HEK293 (cell line): ENCODE data around the gene HDAC7.

ENCODE experiments used
- CTCF ChIA-PET: fragments of 350-600 bp; formaldehyde crosslinking; extraction: SDS; loops from one replicate; lab custom pipeline; 2021; ENCODE audit warnings: antibody characterized with exemption; lab: Yijun Ruan, JAX
- POLR2A ChIA-PET: fragments of 300-600 bp; formaldehyde crosslinking; extraction: SDS; loops from one replicate; lab custom pipeline; 2020; ENCODE audit warnings: antibody characterized with exemption, inconsistent platforms; lab: Yijun Ruan, JAX
- H3K27ac ChIP-seq: fragments of 200-500 bp; sonication (Bioruptor generic); 2 replicates; pipeline ENCODE4 v1.5.1; 2014; ENCODE audit warnings: low read depth, low read length, control low read depth, inconsistent platforms; ENCODE audit errors: extremely low read depth
- H3K36me3 ChIP-seq, 2 experiments: fragments of 200-500 bp in 1 of 2; sonication (Bioruptor generic) in 1 of 2; 1 replicate in 1 of 2; 2 replicates in 1 of 2; pipeline ENCODE4 v1.5.1; 2014 to 2017; ENCODE audit warnings: inconsistent platforms in 2 of 2, low read length in 2 of 2; ENCODE audit not compliant: control insufficient read depth in 2 of 2, insufficient read depth in 1 of 2
- H3K4me1 ChIP-seq: fragments of 200-500 bp; sonication (Bioruptor generic); 2 replicates; pipeline ENCODE4 v1.5.1; 2014; ENCODE audit warnings: mild to moderate bottlenecking, low read length, inconsistent platforms; ENCODE audit not compliant: control insufficient read depth, insufficient read depth
- H3K4me3 ChIP-seq: 2 replicates; pipeline ENCODE4 v1.5.1; 2011; ENCODE audit warnings: low read depth, mild to moderate bottlenecking, control low read depth, low read length, moderate library complexity
- H3K9me3 ChIP-seq: fragments of 200-500 bp; sonication (Bioruptor generic); 2 replicates; pipeline ENCODE4 v1.5.1; 2014; ENCODE audit warnings: low read depth, low read length, inconsistent platforms; ENCODE audit not compliant: control insufficient read depth, insufficient read depth
- CTCF ChIP-seq: fragments of 450-650 bp; formaldehyde crosslinking; IDR thresholded peaks from 2 replicates; pipeline ENCODE4 v1.5.1; 2016; ENCODE audit warnings: missing biosample characterization, missing genetic modification characterization
- ZNF324 ChIP-seq: fragments of 450-650 bp; formaldehyde crosslinking; IDR thresholded peaks from 2 replicates; pipeline ENCODE4 v1.5.1; 2016; ENCODE audit warnings: missing biosample characterization, missing genetic modification characterization
- ZNF518A ChIP-seq: fragments of 450-650 bp; formaldehyde crosslinking; conservative IDR thresholded peaks from 2 replicates; pipeline ENCODE4 v1.5.1; 2016; ENCODE audit warnings: low read depth, missing biosample characterization, missing genetic modification characterization
- ZNF692 ChIP-seq: fragments of 450-650 bp; formaldehyde crosslinking; IDR thresholded peaks from 2 replicates; pipeline ENCODE4 v1.5.1; 2016; ENCODE audit warnings: missing biosample characterization, missing genetic modification characterization
- ZNF747 ChIP-seq: fragments of 450-650 bp; formaldehyde crosslinking; IDR thresholded peaks from 2 replicates; pipeline ENCODE4 v1.5.1; 2016; ENCODE audit warnings: missing biosample characterization, missing genetic modification characterization
- ZNF768 ChIP-seq: fragments of 450-650 bp; formaldehyde crosslinking; IDR thresholded peaks from 2 replicates; pipeline ENCODE4 v1.5.1; 2018; ENCODE audit warnings: missing biosample characterization, mild to moderate bottlenecking, missing genetic modification characterization
- ZNF777 ChIP-seq: fragments of 450-650 bp; formaldehyde crosslinking; IDR thresholded peaks from 2 replicates; pipeline ENCODE4 v1.5.1; 2017; ENCODE audit warnings: missing biosample characterization, missing genetic modification characterization, borderline replicate concordance
- ZSCAN16 ChIP-seq: fragments of 450-650 bp; formaldehyde crosslinking; IDR thresholded peaks from 2 replicates; pipeline ENCODE4 v1.5.1; 2016; ENCODE audit warnings: missing biosample characterization, missing genetic modification characterization
- ZSCAN18 ChIP-seq: fragments of 450-650 bp; formaldehyde crosslinking; IDR thresholded peaks from 2 replicates; pipeline ENCODE4 v1.5.1; 2016; ENCODE audit warnings: missing biosample characterization, missing genetic modification characterization

Gene HDAC7

GRCh38 chr12:47787596-47788319, 31.9 kb downstream of the HDAC7 start:
- Histone ChIP-seq H3K4me1 (no peaks in the 10 kb centered on the region), H3K9me3 (no peaks in the 10 kb centered on the region), H3K36me3 (peaks cover 1 to 95% of the 10 kb centered on the region in 2 experiments; a peak in 2 of 3 replicates), H3K4me3 (no peak overlapping the region), H3K27ac (no peak overlapping the region)
- ChIA-PET POLR2A (no interaction called here), CTCF (interaction anchor here (0.9 to 10.6 kb wide), 5 partner anchors 20 to 51 kb away, joined by 3 to 112 read pairs (median 4); no protein-coding TSS in a partner anchor)
- no peak for TF ChIP-seq ZNF324 (tag by site-specific recombination)
- TF ChIP-seq ZNF768 (tag by site-specific recombination): peak; percentile 69; the same call in 1 of the 2 replicates
- no peak for TF ChIP-seq ZNF777 (tag by site-specific recombination)
- no peak for TF ChIP-seq ZNF692 (tag by site-specific recombination)
- no peak for TF ChIP-seq ZNF747 (tag by site-specific recombination)

- ChIA-PET POLR2A (no interaction called here), CTCF (interaction anchor here (0.6 to 10.6 kb wide), 6 partner anchors 26 to 69 kb away, joined by 3 to 112 read pairs (median 3); no protein-coding TSS in a partner anchor)
- Histone ChIP-seq H3K36me3 (peaks cover 3 to 96% of the 10 kb centered on the region in 2 experiments; a peak in 2 of 3 replicates), H3K4me3 (no peak overlapping the region), H3K9me3 (no peaks in the 10 kb centered on the region), H3K4me1 (no peaks in the 10 kb centered on the region), H3K27ac (no peak overlapping the region)
- TF ChIP-seq ZSCAN16 (tag by site-specific recombination) (no peak), ZNF518A (no peak), ZSCAN18 (tag by site-specific recombination) (no peak), CTCF (tag by site-specific recombination) (no peak)
These were observed 32.9 kb downstream of the HDAC7 start for GRCh38 chr12:47786662-47787280.
